Endometrium (tissue), 2 donors: ENCODE data around the gene GPA33.

Source experiments
- FAIRE-seq: peaks from 2 replicates; lab custom pipeline; 2012; peaks lifted over from hg19 to GRCh38; lab: Jason Lieb, UNC
- donor health status: control.
- donor health status: control.

The GPA33 gene

GRCh38 chr1:167090314-167090942, at the start of gene GPA33:
GPA33 (minus strand) TSS chr1:167090377; CDS start chr1:167090287, 90 bp downstream.
- no peak for FAIRE-seq

GRCh38 chr1:167138703-167139102, 48.5 kb upstream of the GPA33 start:
- no peak for FAIRE-seq

- no peak for FAIRE-seq
Observed at GRCh38 chr1:167137793-167138510, 47.8 kb upstream of the GPA33 start.

- FAIRE-seq = no peak
Observed at GRCh38 chr1:167137332-167137781, 47.2 kb upstream of the GPA33 start.

GRCh38 chr1:167136806-167137205, 46.6 kb upstream of the GPA33 start:
- FAIRE-seq = no peak

GRCh38 chr1:167136191-167136614, 46.0 kb upstream of the GPA33 start:
- no peak for FAIRE-seq

GRCh38 chr1:167135281-167135840, 45.2 kb upstream of the GPA33 start:
- no peak for FAIRE-seq

GRCh38 chr1:167132301-167133010, 42.3 kb upstream of the GPA33 start:
- no peak for FAIRE-seq

- FAIRE-seq = no peak
Observed at GRCh38 chr1:167130829-167131510, 40.8 kb upstream of the GPA33 start.

GRCh38 chr1:167128261-167129227, 38.4 kb upstream of the GPA33 start:
- FAIRE-seq = no peak

GRCh38 chr1:167127661-167128060, 37.5 kb upstream of the GPA33 start:
- no peak for FAIRE-seq

- FAIRE-seq = no peak
Observed at GRCh38 chr1:167127236-167127635, 37.1 kb upstream of the GPA33 start.

- FAIRE-seq = no peak
Observed at GRCh38 chr1:167126811-167127210, 36.6 kb upstream of the GPA33 start.

GRCh38 chr1:167126317-167126716, 36.1 kb upstream of the GPA33 start:
- FAIRE-seq = no peak

- no peak for FAIRE-seq
Observed at GRCh38 chr1:167122568-167122967, 32.4 kb upstream of the GPA33 start.

- no peak for FAIRE-seq
Observed at GRCh38 chr1:167122121-167122480, 31.9 kb upstream of the GPA33 start.

GRCh38 chr1:167121375-167122120, 31.4 kb upstream of the GPA33 start:
- FAIRE-seq = no peak

- FAIRE-seq = no peak
Observed at GRCh38 chr1:167120899-167121298, 30.7 kb upstream of the GPA33 start.

- no peak for FAIRE-seq
Observed at GRCh38 chr1:167119696-167120095, 29.5 kb upstream of the GPA33 start.

- FAIRE-seq = no peak
Observed at GRCh38 chr1:167118188-167118587, 28.0 kb upstream of the GPA33 start.
